Activated CD4-positive, alpha-beta T cell treated with anti-CD3 and anti-CD28 coated beads for 36 hours (primary cell): ENCODE data around the gene TARS3. TPM values are rescaled to one million over a fixed set of nuclear protein-coding genes. Genes with fewer than 3 reads are reported as not detected.
"Not testable (repeated sequence)": the region's sequence is repeated elsewhere in the genome, so short reads cannot be mapped to it uniquely, and the experiment has no call there.

Source experiments
- ATAC-seq: fragments of 200-7000 bp; cut with Tn5 transposase; one replicate; pipeline ENCODE4 v1.10.0; 2021; ENCODE audit warnings: mild to moderate bottlenecking, moderate library complexity
- CTCF ChIA-PET: fragments of 350-600 bp; sonication (Branson Sonifier 250); formaldehyde crosslinking; loops from one replicate; lab custom pipeline; 2021; ENCODE audit warnings: antibody characterized with exemption; lab: Charles Lee
- POLR2A ChIA-PET: fragments of 350-600 bp; sonication (Branson Sonifier 250); formaldehyde crosslinking; loops from one replicate; lab custom pipeline; 2021; ENCODE audit warnings: antibody characterized with exemption, inconsistent platforms; lab: Charles Lee
- DNase-seq: peaks from one replicate; pipeline ENCODE4 v3.0.0-alpha.2; 2020
- H3K27ac Mint-ChIP-seq: one replicate; pipeline ENCODE4 v1.8.0; 2021; ENCODE audit warnings: mixed read lengths
- H3K27me3 Mint-ChIP-seq: one replicate; pipeline ENCODE4 v1.8.0; 2021; ENCODE audit warnings: mixed read lengths
- H3K36me3 Mint-ChIP-seq: one replicate; pipeline ENCODE4 v1.8.0; 2021; ENCODE audit warnings: low read depth, mixed read lengths
- H3K4me1 Mint-ChIP-seq: one replicate; pipeline ENCODE4 v1.8.0; 2021; ENCODE audit warnings: mixed read lengths
- H3K4me3 Mint-ChIP-seq: one replicate; pipeline ENCODE4 v1.8.0; 2021; ENCODE audit warnings: mild to moderate bottlenecking, moderate library complexity, mixed read lengths
- H3K9me3 Mint-ChIP-seq: one replicate; pipeline ENCODE4 v1.8.0; 2021; ENCODE audit warnings: low read depth, mixed read lengths
- intact Hi-C, 2 experiments: fragments of 100-400 bp; cut with DNase I in 1 of 2; cut with micrococcal nuclease in 1 of 2; formaldehyde crosslinking; loops; one replicate each; pipeline versions ENCODE4 v1.14.2 to v1.15.1; 2022 to 2024; cut with DNase I, micrococcal nuclease
- total RNA-seq, 2 experiments: library from RNA; stranded (reverse); gene quantifications; one replicate each; pipeline ENCODE4 v1.2.3, GENCODE V29; 2021

The TARS3 gene
- total RNA-seq, 2 experiments from 2014 or later: 9.3 to 10.3 TPM

DNA sequence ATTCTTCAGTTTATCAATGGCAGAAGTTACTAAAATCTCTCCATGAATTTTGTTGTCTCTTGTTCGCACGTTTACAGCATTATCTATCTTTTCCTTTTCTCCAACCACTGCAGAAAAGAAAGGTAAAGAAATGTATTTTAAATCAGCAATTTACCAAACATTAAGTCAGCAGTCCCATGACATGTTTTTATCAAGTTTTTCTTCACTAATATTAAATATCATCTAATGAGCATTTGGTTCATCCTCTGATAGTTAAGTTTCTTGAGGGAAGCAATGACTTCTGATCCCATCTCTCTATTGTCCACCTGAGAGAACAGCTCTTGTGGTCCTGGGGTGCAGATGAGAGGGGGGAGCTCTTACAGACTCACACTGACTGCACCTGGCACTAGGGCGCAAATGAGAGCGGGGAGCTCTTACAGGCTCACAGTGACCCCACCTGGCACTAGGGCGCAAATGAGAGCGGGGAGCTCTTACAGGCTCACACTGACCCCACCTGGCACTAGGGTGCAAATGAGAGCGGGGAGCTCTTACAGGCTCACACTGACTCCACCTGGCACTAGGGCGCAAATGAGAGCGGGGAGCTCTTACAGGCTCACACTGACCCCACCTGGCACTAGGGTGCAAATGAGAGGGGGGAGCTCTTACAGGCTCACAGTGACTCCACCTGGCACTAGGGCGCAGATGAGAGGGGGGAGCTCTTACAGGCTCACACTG, 69.5 kb downstream of the TARS3 start:
- ATAC-seq, POLR2A ChIA-PET, H3K4me3 Mint-ChIP-seq, H3K9me3 Mint-ChIP-seq, H3K27me3 Mint-ChIP-seq: not testable (repeated sequence)
- peak overlapping the region; percentile 75 for H3K27ac Mint-ChIP-seq
- CTCF ChIA-PET: interaction anchor here (2.3 kb wide), 1 partner anchor 14 kb away, joined by 15 read pairs; no protein-coding TSS in a partner anchor
- peaks cover 15% of the 10 kb centered on the region for H3K36me3 Mint-ChIP-seq
- intact Hi-C loops: loop anchor here in 1 of 2 experiments (5.0 kb wide), 1 partner anchor 1057 kb away; no protein-coding TSS in a partner anchor
- peak; percentile 36 for DNase-seq
- peaks cover 28% of the 10 kb centered on the region for H3K4me1 Mint-ChIP-seq

- POLR2A ChIA-PET: no interaction called here
- CTCF ChIA-PET: interaction anchor here (2.3 kb wide), 1 partner anchor 13 kb away, joined by 15 read pairs; no protein-coding TSS in a partner anchor
- peak overlapping the region; percentile 75 for H3K27ac Mint-ChIP-seq
- intact Hi-C loops: loop anchor here in 1 of 2 experiments (5.0 kb wide), 1 partner anchor 1057 kb away; no protein-coding TSS in a partner anchor
- DNase-seq: no peak
- no peak overlapping the region for H3K4me3 Mint-ChIP-seq
- H3K4me1 Mint-ChIP-seq: peaks cover 34% of the 10 kb centered on the region
- H3K27me3 Mint-ChIP-seq: no peaks in the 10 kb centered on the region
- no peak for ATAC-seq
- peaks cover 20% of the 10 kb centered on the region for H3K36me3 Mint-ChIP-seq
- no peaks in the 10 kb centered on the region for H3K9me3 Mint-ChIP-seq
Observed at GRCh38 chr15:101654171-101654570, 70.1 kb downstream of the TARS3 start.

DNA sequence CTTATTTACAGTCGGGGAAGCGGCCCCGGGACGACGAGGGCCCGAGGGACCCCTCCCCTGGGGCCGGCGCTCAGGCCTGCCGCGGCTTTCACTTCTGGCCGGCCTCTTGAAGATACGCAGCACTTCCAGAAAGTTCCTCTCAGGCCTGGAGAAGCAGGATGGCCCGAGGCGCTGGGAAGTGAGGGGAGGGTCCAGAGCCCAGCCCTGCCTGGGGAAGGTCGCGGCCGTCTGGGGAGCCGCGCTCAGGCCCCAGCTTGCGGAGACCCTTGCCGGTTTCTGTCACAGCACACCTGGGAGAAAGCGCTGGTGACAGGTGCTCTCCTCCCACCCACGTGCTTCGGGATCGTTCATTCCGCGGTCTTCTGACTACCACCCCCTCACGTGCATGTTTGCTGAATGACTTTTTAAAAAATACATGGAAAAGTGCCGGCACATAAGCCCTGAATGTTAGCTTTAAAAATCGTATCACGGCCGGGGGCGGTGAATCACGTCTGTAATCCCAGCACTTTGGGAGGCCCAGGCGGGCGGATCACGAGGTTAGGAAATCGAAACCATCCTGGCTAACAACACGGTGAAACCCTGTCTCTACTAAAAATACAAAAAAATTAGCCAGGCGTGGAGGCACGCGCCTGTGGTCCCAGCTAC, 71.4 kb downstream of the TARS3 start:
- peaks cover 28% of the 10 kb centered on the region for H3K36me3 Mint-ChIP-seq
- H3K9me3 Mint-ChIP-seq: no peaks in the 10 kb centered on the region
- peaks cover 41% of the 10 kb centered on the region for H3K4me1 Mint-ChIP-seq
- H3K4me3 Mint-ChIP-seq: peak overlapping the region; percentile 91
- intact Hi-C loops: loop anchor here (1.0 to 5.0 kb wide), 10 partner anchors 70 to 1056 kb away; partner anchors contain the start of genes SELENOS (in 1 of the 2), SNRPA1 (in 1 of the 2) and TARS3 (in 1 of the 2)
- peak; percentile 41 for DNase-seq
- peak overlapping the region; percentile 94 for H3K27ac Mint-ChIP-seq
- no peak for ATAC-seq
- CTCF ChIA-PET: interaction anchor here (0.8 to 2.3 kb wide), 3 partner anchors 11 to 12 kb away, joined by 4 to 15 read pairs (median 12); no protein-coding TSS in a partner anchor
- POLR2A ChIA-PET: no interaction called here
- no peaks in the 10 kb centered on the region for H3K27me3 Mint-ChIP-seq

GRCh38 chr15:101652098-101652785, 72.0 kb downstream of the TARS3 start, which contains the start of gene TM2D3:
TSS of gene TM2D3 (minus strand) at chr15:101652381. CDS start at chr15:101652361, 20 bp downstream.
- Mint-ChIP-seq H3K36me3 (peaks cover 29% of the 10 kb centered on the region), H3K27ac (peak within 1 kb of the TSS; percentile 97), H3K9me3 (no peaks in the 10 kb centered on the region), H3K4me3 (peak within 1 kb of the TSS; percentile 91), H3K4me1 (peaks cover 43% of the 10 kb centered on the region), H3K27me3 (no peaks in the 10 kb centered on the region)
- DNase-seq: peak; percentile 96
- POLR2A ChIA-PET: interaction anchor here (0.5 to 0.7 kb wide), 2 partner anchors 358 to 368 kb away, joined by 3 read pairs; no protein-coding TSS in a partner anchor
- ATAC-seq: peak; percentile 96
- intact Hi-C loops: loop anchor here (1.0 to 5.0 kb wide), 10 partner anchors 71 to 1055 kb away; partner anchors contain the start of genes SELENOS (in 1 of the 2), SNRPA1 (in 1 of the 2) and TARS3 (in 1 of the 2)
- CTCF ChIA-PET: interaction anchor here (0.8 to 1.7 kb wide), 4 partner anchors 10 to 356 kb away, joined by 3 to 12 read pairs (median 3); no protein-coding TSS in a partner anchor

- Mint-ChIP-seq H3K36me3 (peaks cover 31% of the 10 kb centered on the region), H3K9me3 (no peaks in the 10 kb centered on the region), H3K27me3 (no peaks in the 10 kb centered on the region), H3K4me1 (peaks cover 44% of the 10 kb centered on the region), H3K4me3 (peak overlapping the region; percentile 91), H3K27ac (peak overlapping the region; percentile 97)
- ChIA-PET CTCF (interaction anchor here (0.8 to 1.7 kb wide), 4 partner anchors 9 to 355 kb away, joined by 3 to 12 read pairs (median 3); no protein-coding TSS in a partner anchor), POLR2A (interaction anchor here (0.5 to 0.7 kb wide), 2 partner anchors 357 to 367 kb away, joined by 3 read pairs; no protein-coding TSS in a partner anchor)
- DNase-seq: no peak
- intact Hi-C loops: loop anchor here (1.0 to 5.0 kb wide), 10 partner anchors 71 to 1054 kb away; partner anchors contain the start of genes SELENOS (in 1 of the 2), SNRPA1 (in 1 of the 2) and TARS3 (in 1 of the 2)
- ATAC-seq: peak; percentile 56
Observed at GRCh38 chr15:101651554-101652097, 72.6 kb downstream of the TARS3 start.

DNA sequence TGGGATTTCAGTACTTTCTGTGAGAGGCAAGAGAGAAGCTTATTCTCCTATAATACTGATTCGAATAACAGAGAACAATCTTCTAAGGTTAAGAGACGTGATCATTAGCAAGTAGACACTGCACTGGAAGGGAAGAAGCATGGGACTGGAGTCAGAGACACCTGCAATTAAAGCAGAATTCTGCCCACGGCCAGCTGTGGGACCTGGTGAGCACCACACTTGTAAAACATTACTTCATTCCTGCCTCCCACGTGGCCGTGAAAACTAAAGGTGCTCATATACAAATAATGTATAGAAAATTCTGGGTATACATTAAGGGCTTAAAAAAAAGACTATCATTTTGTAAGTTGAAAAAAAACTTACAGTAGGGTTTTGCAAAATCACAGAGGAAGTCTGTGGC, 74.1 kb downstream of the TARS3 start:
- H3K4me3 Mint-ChIP-seq: peak overlapping the region; percentile 91
- peaks cover 44% of the 10 kb centered on the region for H3K36me3 Mint-ChIP-seq
- no peaks in the 10 kb centered on the region for H3K9me3 Mint-ChIP-seq
- intact Hi-C loops: loop anchor here in 1 of 2 experiments (1.0 to 5.0 kb wide), 2 partner anchors 8 to 1053 kb away; no protein-coding TSS in a partner anchor
- POLR2A ChIA-PET: interaction anchor here (0.8 kb wide), 1 partner anchor 73 kb away, joined by 8 read pairs; the partner anchor contains the start of gene TARS3
- H3K27ac Mint-ChIP-seq: peak overlapping the region; percentile 97
- no peaks in the 10 kb centered on the region for H3K27me3 Mint-ChIP-seq
- peaks cover 52% of the 10 kb centered on the region for H3K4me1 Mint-ChIP-seq
- no peak for DNase-seq
- ATAC-seq: no peak
- CTCF ChIA-PET: interaction anchor here (0.9 to 1.7 kb wide), 4 partner anchors 8 to 361 kb away, joined by 3 to 10 read pairs (median 3); partner anchors contain the start of gene SNRPA1

DNA sequence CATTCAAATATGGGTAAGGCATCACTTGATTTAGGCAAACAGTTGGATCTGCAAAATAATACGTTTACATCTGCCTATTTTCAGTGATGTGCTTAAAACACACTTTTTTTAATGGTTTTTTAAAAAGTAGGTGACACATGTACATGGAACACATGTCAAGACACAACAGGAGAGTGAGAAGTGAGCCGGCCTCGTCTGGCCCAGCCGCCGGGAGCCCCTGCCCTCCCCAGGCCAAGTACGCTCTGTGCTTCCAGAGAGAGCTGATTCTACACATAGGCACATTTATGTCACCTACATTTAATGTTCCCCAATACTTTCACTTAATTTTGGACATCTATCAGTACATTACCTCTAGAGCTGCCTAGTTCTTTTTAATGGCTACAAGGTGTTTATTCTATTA, 75.9 kb downstream of the TARS3 start:
- no peak overlapping the region for H3K4me3 Mint-ChIP-seq
- peaks cover 44% of the 10 kb centered on the region for H3K4me1 Mint-ChIP-seq
- H3K27me3 Mint-ChIP-seq: no peaks in the 10 kb centered on the region
- H3K27ac Mint-ChIP-seq: peak overlapping the region; percentile 43
- DNase-seq: no peak
- no peaks in the 10 kb centered on the region for H3K9me3 Mint-ChIP-seq
- ATAC-seq: no peak
- POLR2A ChIA-PET: no interaction called here
- intact Hi-C loops: loop anchor here in 1 of 2 experiments (10.0 kb wide), 2 partner anchors 564 to 634 kb away; no protein-coding TSS in a partner anchor
- CTCF ChIA-PET: no interaction called here
- peaks cover 51% of the 10 kb centered on the region for H3K36me3 Mint-ChIP-seq

DNA sequence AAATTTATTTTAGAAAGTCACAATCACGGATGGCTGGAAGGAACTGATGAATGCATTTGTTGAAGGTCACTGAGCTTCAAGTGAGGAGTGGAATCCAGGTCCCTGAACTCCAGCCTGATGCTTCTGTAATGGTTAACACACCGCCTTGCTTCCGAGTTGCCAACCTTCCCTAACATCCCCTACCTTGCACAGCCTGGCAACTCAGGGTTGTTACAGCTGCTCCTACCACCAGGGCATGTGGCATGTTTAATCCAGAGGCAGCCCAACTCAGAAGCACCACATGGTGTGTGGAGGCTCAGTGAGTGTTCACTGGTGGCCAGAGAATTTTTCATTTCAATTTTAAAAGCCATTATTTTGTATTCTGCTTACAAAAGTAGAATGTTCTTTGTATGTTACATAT, 77.0 kb downstream of the TARS3 start:
- ATAC-seq (no peak), DNase-seq (no peak)
- no peaks in the 10 kb centered on the region for H3K9me3 Mint-ChIP-seq
- H3K27me3 Mint-ChIP-seq: no peaks in the 10 kb centered on the region
- ChIA-PET POLR2A (no interaction called here), CTCF (interaction anchor here (1.5 kb wide), 1 partner anchor 328 kb away, joined by 3 read pairs; no protein-coding TSS in a partner anchor)
- intact Hi-C loops: loop anchor here in 1 of 2 experiments (10.0 kb wide), 2 partner anchors 562 to 632 kb away; no protein-coding TSS in a partner anchor
- no peak overlapping the region for H3K4me3 Mint-ChIP-seq
- peaks cover 53% of the 10 kb centered on the region for H3K4me1 Mint-ChIP-seq
- no peak overlapping the region for H3K27ac Mint-ChIP-seq
- peaks cover 57% of the 10 kb centered on the region for H3K36me3 Mint-ChIP-seq

GRCh38 chr15:101646672-101647071, 77.6 kb downstream of the TARS3 start:
- peak overlapping the region; percentile 47 for H3K27ac Mint-ChIP-seq
- no peak for DNase-seq
- CTCF ChIA-PET: interaction anchor here (0.6 to 1.5 kb wide), 2 partner anchors 164 to 328 kb away, joined by 3 read pairs; no protein-coding TSS in a partner anchor

DNA sequence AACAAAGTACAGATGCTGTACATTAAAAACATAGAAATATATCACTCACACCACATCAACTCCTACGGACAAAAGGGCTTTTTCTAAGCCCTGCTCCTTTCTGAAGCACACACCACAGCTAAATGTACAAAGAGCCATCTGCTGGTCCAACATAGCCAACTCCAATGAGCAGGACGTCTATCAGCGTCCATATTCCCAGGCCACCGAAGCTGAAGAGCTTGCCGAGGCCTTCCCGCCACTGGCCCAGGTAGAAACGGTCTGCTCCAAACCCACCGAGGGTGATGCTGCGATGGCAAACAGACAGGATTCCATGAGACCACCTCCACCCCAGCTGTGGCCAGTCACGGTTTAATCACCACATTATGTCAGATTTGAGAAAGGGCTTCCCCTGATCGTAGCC, 81.9 kb downstream of the TARS3 start:
- intact Hi-C loops: loop anchor here (1.0 to 10.0 kb wide), 4 partner anchors 8 to 628 kb away; no protein-coding TSS in a partner anchor
- Mint-ChIP-seq H3K36me3 (peaks cover 57% of the 10 kb centered on the region), H3K27ac (peak overlapping the region; percentile 83), H3K4me3 (no peak overlapping the region), H3K27me3 (no peaks in the 10 kb centered on the region), H3K9me3 (no peaks in the 10 kb centered on the region), H3K4me1 (peaks cover 36% of the 10 kb centered on the region)
- DNase-seq: no peak
- CTCF ChIA-PET: interaction anchor here (0.6 to 5.1 kb wide), 17 partner anchors 7 to 356 kb away, joined by 3 to 46 read pairs (median 6); partner anchors contain the start of genes SNRPA1 and TM2D3
- POLR2A ChIA-PET: no interaction called here
- no peak for ATAC-seq

More at GRCh38 chr15:101646672-101647071, 77.6 kb downstream of the TARS3 start:
- intact Hi-C loops: loop anchor here in 1 of 2 experiments (10.0 kb wide), 2 partner anchors 562 to 632 kb away; no protein-coding TSS in a partner anchor
- no peak overlapping the region for H3K4me3 Mint-ChIP-seq
- H3K9me3 Mint-ChIP-seq: no peaks in the 10 kb centered on the region
- POLR2A ChIA-PET: no interaction called here
- H3K4me1 Mint-ChIP-seq: peaks cover 59% of the 10 kb centered on the region
- ATAC-seq: no peak
- peaks cover 57% of the 10 kb centered on the region for H3K36me3 Mint-ChIP-seq
- no peaks in the 10 kb centered on the region for H3K27me3 Mint-ChIP-seq
